HG02885 (cell line): ENCODE results near the gene ZNF574.
"Not testable (repeated sequence)": the region's sequence is repeated elsewhere in the genome, so short reads cannot be mapped to it uniquely, and the experiment has no call there.

ENCODE experiments used
- ATAC-seq: cut with Tn5 transposase; IDR thresholded peaks from one replicate; pipeline ENCODE4 v1.9.1; 2021; ENCODE audit warnings: mild to moderate bottlenecking; ENCODE audit not compliant: unreplicated experiment, poor library complexity

The ZNF574 gene

DNA sequence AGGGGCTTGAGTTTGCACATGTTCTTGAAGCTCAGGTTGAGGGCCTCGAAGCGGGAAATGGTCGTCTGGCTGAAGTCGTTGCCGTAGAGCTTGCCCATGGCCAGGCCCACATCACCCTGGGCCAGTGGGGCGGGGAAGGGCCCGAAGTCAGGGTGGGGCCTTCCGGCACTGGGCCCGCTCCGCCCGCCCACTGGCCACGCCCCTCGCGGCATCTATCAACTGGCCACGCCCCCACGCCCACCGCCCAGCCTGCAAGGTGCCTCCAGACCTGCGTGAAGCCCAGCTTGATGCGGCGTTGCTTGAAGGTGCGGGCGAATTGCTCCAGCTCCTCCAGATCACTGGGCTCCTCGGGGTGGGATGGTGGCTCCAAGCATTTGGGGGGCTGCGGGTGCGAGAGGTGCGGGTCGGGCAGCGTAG is 19.9 kb downstream of the ZNF574 start:
- ATAC-seq, result no peak

DNA sequence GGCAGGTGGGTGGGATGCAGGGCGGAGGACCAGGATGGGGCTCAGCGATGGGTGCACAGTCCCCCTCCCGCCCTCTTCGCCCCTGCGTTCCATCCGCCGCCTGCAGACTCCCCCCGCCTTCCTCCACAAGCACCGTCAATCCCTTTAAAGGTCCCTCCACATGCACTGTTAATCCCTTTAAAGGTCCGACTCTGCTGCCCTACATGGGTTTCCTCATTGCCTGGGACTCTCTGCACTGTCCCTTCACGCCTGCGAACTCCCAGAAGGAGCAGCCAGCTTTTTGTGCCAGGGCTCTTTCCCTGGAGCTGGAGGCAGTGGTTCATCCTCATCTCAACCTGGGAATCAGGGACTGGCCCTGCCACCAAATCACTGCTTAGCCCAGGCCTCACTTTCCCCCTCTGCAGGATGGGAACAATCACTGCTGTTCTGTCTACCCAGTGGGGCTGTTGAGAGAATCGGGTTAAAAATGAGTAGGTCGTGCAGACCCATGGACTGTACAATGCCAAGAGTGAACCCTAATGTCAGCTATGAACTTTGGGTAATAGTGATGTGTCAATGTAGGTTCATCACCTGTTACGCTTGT is 20.4 kb downstream of the ZNF574 start:
- ATAC-seq, result no peak

DNA sequence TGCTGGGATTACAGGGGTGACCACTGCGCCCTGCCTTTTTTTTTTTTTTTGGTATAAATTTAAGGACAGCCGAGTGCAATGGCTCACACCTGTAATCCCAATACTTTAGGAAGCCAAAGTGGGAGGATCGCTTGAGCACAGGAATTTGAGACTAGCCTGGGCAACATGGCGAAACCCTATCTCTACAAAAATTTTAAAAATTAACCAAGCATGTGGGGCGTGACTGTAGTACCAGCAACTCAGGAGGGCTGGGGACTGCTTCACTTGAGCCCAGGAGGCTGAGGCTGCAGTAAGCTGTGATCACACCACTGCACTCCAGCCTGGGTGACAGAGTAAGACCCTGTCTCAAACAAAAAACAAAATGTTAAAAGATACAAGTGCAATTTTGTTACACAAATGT is 21.5 kb downstream of the ZNF574 start:
- no peak for ATAC-seq

DNA sequence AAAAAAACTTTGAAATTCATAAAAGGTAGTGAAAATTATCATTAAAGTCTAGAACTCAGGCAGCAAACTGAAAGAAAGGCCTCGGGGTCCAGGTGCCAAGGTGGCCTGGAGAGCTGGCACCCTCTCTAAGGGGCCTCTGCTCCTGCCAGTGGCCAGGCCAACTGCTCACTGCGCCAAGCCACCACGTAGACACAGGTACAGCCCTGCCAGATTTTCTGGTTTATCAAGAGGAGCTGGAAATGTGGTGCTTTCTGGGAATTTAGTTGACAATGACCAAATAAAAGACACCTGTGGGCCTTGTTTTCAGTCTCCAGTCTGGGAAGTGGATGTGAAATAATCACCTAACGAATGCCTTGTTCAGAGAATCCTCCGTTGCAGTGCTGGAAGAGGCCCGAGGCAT is 22.8 kb downstream of the ZNF574 start:
- ATAC-seq, result no peak

DNA sequence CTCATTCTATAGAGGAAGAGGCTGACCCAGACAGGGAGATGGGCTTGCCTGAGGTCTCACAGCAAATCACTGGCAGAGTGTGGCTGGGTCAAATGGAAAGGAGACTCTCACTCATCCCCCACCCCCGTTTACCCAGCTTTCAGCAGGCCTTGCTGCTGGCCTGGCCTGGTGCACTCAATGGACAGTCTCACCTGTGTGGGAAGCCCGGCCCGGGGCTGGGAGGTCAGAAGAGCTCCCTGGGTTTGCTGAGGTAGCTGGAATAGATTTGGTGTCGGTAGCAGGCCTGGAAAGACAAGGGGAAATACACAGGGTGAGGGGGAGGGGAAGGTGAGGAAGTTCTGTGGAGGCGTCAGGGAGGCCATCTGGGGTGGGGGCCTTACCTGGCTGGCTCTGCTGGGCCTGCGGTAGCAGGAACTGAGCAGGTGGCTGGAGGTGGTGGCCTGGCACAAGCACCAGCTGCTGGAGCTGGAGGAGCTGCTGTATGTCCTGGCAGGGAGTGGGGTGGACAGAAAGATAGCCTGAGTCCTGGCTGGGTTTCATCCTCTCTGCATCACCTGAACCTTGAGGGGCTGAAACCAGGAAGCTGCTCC is 23.5 kb downstream of the ZNF574 start:
- ATAC-seq, result no peak

DNA sequence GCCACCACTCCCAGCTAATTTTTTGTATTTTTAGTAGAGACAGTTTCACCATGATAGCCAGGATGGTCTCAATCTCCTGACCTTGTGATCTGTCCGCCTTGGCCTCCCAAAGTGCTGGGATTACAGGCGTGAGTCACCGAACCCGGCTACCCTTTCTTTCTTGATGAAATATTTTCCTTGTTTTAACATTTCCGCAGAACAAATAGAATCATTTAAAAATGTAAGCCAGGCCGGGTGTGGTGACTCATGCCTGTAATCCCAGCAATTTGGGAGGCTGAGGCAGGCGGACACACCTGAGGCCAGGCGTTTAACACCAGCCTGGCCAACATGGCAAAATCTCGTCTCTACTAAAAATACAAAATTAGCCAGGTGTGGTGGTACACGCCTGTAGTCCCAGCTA is 24.3 kb downstream of the ZNF574 start:
- ATAC-seq, result not testable (repeated sequence)

DNA sequence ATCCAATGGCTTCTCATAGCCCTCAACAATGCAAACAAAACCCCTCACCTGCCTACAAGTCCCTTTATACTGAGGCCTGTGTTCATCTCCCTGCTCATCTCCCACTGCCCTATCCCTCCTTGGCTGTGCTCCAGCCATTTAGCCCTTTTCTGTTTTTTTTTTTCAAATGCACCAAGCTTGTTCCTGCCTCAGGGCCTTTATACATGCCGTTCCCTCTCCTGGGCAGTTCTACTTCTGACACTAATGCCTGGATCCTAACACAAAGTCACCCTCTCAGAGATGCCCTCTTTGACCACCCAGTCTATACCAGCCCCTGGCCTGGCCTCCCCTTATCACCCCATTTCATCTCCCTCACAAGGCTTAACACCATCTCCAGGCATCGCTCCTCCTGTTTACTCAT is 26.9 kb downstream of the ZNF574 start:
- no peak for ATAC-seq

DNA sequence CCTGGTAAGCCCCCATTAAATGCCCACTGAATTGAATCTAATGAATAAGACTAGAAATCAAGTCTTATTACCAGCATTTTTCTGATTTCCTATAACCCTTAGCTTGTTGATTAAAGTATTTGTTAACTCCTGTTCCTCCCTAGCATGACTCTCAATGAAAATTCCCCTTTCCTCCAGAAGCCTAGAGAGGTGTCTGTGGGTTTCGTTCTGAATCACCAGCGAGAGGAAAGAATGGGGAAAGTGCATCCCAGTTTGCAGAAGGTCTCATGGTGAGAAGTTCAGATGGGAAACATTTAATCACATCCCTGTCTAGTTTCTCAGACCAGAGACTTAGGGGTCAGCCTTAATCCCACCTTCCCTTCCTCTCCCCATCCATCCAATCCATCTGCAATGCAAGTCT is 29.4 kb downstream of the ZNF574 start:
- ATAC-seq, result no peak

DNA sequence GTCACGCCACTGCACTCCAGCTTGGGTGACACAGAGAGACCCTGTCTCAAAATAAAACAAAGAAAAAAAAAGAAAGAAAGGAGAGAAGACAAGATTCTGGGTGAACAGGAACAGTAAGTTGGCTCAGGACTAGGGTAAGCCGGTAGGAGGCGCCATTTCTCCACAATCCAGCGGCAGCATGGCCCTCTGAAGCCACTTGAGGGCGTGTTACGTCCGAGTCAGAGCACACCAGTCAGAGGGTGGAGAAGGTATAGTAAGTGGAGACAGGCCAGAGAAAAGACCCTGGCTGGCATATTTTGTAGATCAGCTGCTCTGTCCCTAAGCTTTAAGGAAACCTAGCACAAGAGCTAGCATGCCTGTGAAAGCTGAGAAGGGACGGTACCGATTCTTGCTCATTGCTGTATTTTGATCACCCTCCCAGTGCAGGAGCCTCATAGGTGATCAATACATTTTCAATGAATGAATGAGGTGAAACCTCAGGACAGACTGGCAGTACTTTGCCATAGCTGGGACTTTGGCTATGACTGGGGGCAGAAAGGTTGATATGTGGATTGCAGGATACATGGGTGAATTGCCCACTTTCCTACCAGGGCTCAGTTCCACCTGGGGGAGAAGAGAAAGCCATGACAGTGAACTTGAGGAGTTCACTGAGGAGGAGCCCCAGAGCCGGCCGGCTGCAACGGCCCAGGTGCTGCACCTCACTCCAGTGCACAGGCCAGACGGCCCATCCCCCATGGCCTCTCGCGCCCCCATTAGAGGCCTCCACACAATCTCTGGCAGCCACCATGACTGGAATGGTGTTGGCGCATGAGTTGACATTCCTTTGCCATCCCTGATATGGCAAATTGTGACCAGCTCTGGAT is 32.8 kb downstream of the ZNF574 start:
- ATAC-seq, result peak; percentile 66

DNA sequence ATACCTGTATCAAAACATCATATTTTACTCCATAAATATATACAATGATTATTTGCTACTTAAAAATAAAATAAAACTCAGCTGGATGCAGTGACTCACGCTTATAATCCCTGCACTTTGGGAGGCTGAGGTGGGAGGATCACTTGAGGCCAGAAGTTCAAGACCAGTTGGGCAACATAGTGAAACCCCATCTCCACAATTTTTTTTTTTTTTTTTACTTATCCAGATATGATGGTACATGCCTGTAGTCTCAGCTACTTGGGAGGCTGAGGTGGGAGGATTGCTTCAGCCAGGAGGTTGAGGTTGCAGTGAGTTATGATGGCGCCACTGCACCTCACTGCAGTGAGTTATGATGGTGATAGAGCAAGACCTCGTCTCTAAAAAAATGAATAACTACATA is 33.9 kb downstream of the ZNF574 start:
- ATAC-seq, result no peak

DNA sequence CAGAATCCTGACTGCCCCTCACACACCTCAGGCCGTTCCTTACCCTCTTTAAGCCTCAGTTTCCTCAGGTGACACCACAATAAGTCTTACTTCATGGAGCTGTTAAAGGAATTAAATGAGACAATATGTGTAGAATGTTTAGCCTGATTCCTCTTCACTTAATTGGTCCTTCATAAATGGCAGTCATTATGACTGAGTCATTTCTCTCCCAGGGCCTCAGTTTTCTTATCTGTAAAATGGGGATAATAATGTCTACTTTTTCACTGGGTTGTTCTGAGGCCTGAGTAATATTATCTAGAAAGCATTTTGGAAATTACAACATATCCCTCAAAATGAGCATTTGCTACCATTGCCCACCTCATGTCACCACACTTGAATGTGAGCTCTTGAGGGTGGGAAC is 34.7 kb downstream of the ZNF574 start:
- no peak for ATAC-seq

DNA sequence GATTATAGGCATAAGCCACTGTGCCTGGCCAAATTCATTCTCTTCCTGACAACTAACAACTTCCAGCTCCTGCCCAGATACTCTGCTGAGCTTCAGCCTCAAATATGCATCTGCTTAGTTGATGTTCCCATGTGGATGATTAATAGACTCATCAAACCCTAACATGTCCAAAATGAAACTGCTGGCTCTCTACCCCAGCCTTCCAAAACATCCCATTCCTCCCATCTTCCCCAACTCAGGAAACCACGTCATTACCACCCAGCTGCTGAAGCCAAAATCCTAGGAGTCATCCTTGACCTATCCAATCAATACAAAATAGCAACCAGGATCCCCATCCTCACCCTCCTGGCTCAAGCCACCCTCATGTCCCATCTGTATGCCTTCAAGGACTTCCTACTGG is 35.4 kb downstream of the ZNF574 start:
- no peak for ATAC-seq

DNA sequence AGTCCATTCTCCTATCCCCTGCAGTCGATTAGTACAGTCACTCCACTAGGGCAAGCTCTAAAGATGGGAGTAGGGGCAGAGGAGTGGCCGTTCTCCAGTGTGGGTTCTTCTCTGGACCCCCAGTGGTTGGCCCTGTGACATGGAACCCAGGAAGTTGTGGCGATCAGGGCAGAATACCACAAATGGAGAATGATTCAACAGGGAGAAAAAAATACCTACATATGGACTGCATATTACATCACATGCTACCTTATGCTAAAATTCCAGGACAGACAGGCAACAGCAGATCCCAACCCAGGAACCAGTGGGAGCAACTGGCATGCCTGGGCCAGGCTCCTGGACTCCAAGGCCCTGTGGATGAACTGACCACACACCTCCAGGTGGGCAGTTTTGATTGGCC is 35.8 kb downstream of the ZNF574 start:
- ATAC-seq, result no peak

DNA sequence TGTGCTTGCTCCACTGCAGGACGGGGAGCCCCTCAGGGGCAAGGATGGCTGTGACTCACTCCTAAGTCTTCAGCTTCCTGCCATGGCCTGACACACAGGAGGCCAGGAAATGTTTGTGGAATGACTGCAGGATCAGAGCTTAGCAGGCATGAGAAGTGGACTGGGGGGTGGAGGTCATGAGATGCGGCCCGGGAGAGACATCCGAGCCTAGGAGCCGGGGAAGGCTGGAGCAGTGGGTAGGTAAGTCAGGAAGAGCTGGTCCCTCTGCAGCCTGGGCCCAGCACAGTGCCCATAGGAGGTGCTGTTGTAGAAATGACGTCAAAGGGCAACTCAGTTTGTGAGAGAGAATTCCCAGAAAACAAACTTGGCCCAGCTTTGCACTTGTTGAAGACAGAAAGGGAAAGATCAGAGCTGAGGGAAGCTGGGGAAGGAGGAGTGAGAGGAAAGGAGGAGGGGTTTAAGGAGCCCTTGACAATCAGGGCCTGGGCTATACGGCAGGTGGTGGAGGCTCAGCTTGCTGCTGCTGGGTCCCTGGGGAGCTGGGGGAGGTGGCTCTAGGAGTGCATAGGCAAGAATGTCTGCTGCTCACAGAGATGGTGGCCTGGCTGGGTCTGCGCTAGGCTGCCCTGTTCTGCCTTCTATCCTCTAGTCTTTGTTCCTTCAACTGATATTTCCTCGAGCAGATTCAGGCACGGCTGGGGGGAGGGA is 37.8 kb downstream of the ZNF574 start:
- ATAC-seq, result peak; percentile 56

DNA sequence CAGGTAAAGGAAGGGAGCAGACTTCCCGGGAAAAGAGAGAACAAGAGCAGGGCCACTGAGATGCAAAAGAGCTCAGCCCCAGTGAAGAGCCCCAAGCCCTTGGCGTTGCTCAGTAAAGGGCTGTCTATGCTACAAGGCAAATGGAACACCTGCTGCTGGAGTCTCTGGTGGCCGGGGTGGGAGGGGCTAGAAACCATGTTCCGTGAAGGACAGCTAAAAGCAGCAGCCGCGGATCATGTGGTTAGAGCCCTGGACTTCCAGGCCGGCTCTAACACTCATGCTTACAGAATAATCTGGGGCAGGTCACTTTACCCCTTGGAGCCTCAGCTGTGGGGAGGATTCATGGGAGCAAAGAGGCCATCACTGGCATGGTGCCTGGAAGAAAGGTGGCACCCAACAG is 38.4 kb downstream of the ZNF574 start:
- peak; percentile 71 for ATAC-seq

DNA sequence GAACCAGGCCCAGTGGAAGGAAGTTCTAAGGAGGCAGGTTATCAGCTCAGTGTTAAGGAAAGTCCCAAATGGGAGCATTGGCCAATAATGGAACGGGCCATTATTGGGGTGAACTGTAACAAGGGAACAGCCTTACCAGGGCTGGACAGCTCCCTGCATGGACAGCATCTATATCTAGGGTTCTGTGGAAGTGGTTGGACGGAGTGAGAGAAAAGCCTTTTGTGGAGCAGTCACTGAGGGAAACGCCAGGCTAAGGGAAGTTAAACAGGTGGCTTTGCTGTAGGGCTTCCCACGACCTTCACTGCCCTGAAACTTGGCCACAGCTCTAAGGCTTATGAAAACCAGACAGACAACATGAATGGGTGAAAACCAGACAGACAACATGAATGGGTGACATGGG is 39.3 kb downstream of the ZNF574 start:
- ATAC-seq, result no peak

DNA sequence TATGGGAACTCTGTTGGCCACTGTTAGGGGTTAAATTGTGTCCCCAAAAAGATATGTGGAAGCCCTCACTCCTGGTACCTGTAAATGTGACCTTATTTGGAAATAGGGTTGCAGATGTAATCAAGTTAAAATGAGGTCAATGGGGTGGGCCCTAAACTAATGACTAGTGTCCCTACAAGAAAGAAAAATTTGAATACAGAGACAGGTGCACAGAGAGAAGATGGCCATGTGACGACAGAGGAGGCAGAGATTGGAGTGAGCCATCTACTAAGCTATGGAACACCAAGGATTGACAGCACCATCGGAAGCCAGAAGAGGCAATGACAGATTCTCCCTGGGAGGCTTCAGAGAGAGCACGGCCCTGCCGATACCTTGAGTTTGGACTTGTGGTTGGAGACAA is 39.7 kb downstream of the ZNF574 start:
- ATAC-seq, result no peak

DNA sequence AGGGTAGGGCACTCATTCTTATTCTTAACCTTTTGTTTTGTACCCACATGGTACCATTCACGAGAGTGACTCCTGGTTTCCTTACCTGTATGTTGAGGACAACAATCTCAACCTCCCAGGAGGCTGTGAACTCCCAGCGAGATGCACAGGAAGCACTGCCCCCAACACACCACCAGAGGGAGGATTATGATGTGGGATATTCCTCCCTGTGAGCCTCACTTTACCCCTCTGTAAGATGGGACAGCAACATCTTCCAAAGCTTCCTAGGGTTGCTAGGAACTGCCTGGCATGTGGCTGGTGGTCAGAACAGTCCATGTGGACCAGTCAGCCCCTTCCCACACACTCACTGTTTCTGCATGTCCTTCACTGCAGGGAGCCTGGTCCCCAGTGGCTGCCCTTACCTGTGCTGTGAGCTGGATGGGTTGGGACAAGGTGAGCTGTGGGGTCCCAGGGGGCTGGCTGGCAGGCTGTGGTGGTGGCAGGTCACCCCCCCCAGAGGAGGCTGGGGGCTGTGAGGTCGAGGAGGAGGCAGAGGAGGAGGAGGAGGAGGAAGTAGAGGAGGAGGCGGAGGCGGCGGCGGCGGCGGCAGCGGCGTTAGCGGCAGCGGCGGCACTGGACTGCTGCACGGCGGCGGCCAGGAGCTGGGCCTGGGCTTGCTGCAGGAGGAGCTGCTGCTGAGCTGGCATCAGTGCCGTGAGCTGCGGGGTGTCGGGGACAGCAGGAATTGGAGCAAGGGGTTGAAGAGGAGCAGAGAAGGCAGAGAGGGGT is 40.5 kb downstream of the ZNF574 start:
- ATAC-seq, result no peak

DNA sequence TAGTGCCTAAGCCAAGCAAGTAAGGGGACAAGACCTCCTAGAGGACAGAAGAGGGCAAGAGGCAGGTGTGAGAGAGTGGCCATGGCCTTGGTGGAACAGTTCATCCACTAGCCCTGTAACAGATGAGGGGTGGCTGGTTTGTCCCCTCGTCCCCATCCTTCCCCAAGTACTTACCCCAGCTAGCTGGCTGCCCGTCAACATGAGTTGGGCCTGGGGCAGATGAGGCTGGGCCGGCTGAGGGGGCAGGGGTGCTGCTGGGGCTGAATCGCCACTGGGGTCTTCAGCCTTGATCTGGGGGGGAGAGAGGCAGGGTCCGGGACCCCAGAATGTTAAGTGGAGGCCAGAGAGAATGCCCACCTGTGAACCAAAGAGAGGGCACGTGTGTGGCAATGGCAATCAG is 41.1 kb downstream of the ZNF574 start:
- no peak for ATAC-seq

DNA sequence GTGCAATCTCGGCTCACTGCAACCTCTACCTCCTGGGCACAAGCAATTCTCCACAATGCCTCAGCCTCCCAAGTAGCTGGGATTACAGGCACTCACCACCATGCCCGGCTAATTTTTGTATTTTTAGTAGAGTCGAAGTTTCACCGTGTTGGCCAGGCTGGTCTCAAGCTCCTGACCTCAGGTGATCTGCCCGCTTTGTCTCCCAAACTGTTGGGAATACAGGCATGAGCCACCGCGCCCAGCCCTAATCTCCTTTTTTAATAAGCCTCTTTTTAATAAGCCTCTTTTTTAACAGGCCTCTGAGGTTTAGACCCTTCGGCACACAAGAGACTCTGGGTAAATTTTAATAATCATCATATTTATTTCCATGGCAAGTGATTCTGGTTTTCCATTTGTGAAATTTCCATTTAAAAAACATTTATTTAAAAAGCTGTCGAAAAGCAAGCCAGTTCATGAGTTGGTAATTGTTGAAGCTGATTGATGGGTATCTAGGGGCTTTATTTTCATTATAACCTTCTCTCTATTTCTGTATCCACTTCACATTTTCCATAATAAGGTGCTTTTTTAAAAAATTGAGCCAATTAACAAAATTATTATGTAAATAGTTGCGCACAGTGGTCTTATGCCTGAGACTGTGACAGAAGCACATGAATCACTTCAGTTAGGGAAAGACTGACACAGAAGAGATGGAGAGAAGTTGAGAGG is 44.5 kb downstream of the ZNF574 start:
- no peak for ATAC-seq
